Activated CD4-positive, CD25-positive, alpha-beta regulatory T cell treated with anti-CD3 and anti-CD28 coated beads, Interleukin-2, amount 50 U/mL, for 72 hours (primary cell): ENCODE measurements around the gene ABI3.
"Not testable (repeated sequence)": the region's sequence is repeated elsewhere in the genome, so short reads cannot be mapped to it uniquely, and the experiment has no call there.

Source experiments
- DNase-seq: peaks from one replicate; pipeline ENCODE4 v3.0.0; 2021

Gene ABI3

GRCh38 chr17:49210158-49211029 is at the start of gene ABI3, which contains the start of gene GNGT2:
TSS of gene ABI3 (plus strand) at chr17:49210707. CDS start at chr17:49210725, 18 bp downstream.
TSS of gene GNGT2 (minus strand) at chr17:49210574. CDS start at chr17:49207422, 3,152 bp downstream.
- DNase-seq = peak; percentile 56

GRCh38 chr17:49162866-49163265 is 47.6 kb upstream of the ABI3 start:
- DNase-seq = no peak

GRCh38 chr17:49165143-49165542 is 45.4 kb upstream of the ABI3 start:
- DNase-seq = no peak

- no peak for DNase-seq
These were observed 41.8 kb upstream of the ABI3 start for GRCh38 chr17:49168706-49169105.

- DNase-seq = no peak
These were observed 40.3 kb upstream of the ABI3 start for GRCh38 chr17:49170216-49170615.

GRCh38 chr17:49170711-49171110 is 39.8 kb upstream of the ABI3 start:
- not testable (repeated sequence) for DNase-seq

- not testable (repeated sequence) for DNase-seq
These were observed 34.5 kb upstream of the ABI3 start for GRCh38 chr17:49175978-49176377.

GRCh38 chr17:49180303-49180702 is 30.2 kb upstream of the ABI3 start:
- peak; percentile 70 for DNase-seq

GRCh38 chr17:49180998-49181635 is 29.4 kb upstream of the ABI3 start:
- no peak for DNase-seq

- DNase-seq = no peak
These were observed 27.2 kb upstream of the ABI3 start for GRCh38 chr17:49183341-49183740.

GRCh38 chr17:49183801-49184200 is 26.7 kb upstream of the ABI3 start:
- DNase-seq = no peak

- DNase-seq = not testable (repeated sequence)
These were observed 26.0 kb upstream of the ABI3 start for GRCh38 chr17:49184522-49184921.

GRCh38 chr17:49185381-49185780 is 25.1 kb upstream of the ABI3 start:
- DNase-seq = not testable (repeated sequence)

GRCh38 chr17:49187301-49187700 is 23.2 kb upstream of the ABI3 start:
- DNase-seq = no peak

- no peak for DNase-seq
These were observed 19.6 kb upstream of the ABI3 start for GRCh38 chr17:49190932-49191331.

- no peak for DNase-seq
These were observed 19.0 kb upstream of the ABI3 start for GRCh38 chr17:49191409-49191916.

- DNase-seq = peak; percentile 98
These were observed 18.4 kb upstream of the ABI3 start for GRCh38 chr17:49191917-49192741.

GRCh38 chr17:49193513-49194296 is 16.8 kb upstream of the ABI3 start:
- no peak for DNase-seq

- DNase-seq = no peak
These were observed 16.3 kb upstream of the ABI3 start for GRCh38 chr17:49194297-49194607.

- no peak for DNase-seq
These were observed 14.8 kb upstream of the ABI3 start for GRCh38 chr17:49195751-49196150.

- DNase-seq = no peak
These were observed 14.0 kb upstream of the ABI3 start for GRCh38 chr17:49196520-49196919.

- DNase-seq = no peak
These were observed 13.0 kb upstream of the ABI3 start for GRCh38 chr17:49197346-49197998.
